B cell (primary cell): ENCODE measurements around the gene LAMB1. TPM values are rescaled to one million over a fixed set of nuclear protein-coding genes. Genes with fewer than 3 reads are reported as not detected.

Experiments used
- ATAC-seq: fragments of 200-7000 bp; cut with Tn5 transposase; one replicate; pipeline ENCODE4 v1.10.0; 2021; ENCODE audit warnings: low read depth, mild to moderate bottlenecking, moderate number of reproducible peaks, moderate library complexity
- CTCF ChIA-PET: fragments of 350-600 bp; sonication (Branson Sonifier 250); formaldehyde crosslinking; loops from one replicate; lab custom pipeline; 2021; ENCODE audit warnings: antibody characterized with exemption, inconsistent platforms; lab: Charles Lee
- POLR2A ChIA-PET: fragments of 350-600 bp; sonication (Branson Sonifier 250); formaldehyde crosslinking; loops from one replicate; lab custom pipeline; 2021; ENCODE audit warnings: antibody characterized with exemption; lab: Charles Lee
- DNase-seq: peaks from one replicate; pipeline ENCODE4 v3.0.0; 2013
- H2AFZ ChIP-seq: 2 replicates; pipeline ENCODE4 v1.6.1; 2012; ENCODE audit warnings: mild to moderate bottlenecking, low read depth, low read length; ENCODE audit not compliant: insufficient read depth, poor library complexity, severe bottlenecking
- H3K27ac ChIP-seq, 2 donors: 1 replicate in 1 of 2; 2 replicates in 1 of 2; pipeline ENCODE4 v1.5.1; 2012 to 2013; ENCODE audit warnings: low read length in 2 of 2, mild to moderate bottlenecking in 2 of 2, moderate library complexity in 1 of 2
- H3K27me3 ChIP-seq, 4 experiments: fragments of 200-600 bp in 1 of 4; sonication (generic) in 1 of 4; replicated peaks in 1 of 4; 1 replicate in 2 of 4; 2 replicates in 2 of 4; pipeline versions ENCODE4 v1.6.1 to v1.7.0; 2013 to 2016; ENCODE audit warnings: low read length in 3 of 4, mild to moderate bottlenecking in 2 of 4, mixed read lengths in 1 of 4, moderate library complexity in 1 of 4; ENCODE audit not compliant: insufficient read depth in 4 of 4, control insufficient read depth in 3 of 4; ENCODE audit errors: control extremely low read depth in 1 of 4
- H3K36me3 ChIP-seq, 2 experiments: replicated peaks in 1 of 2; 1 replicate in 1 of 2; 2 replicates in 1 of 2; pipeline versions ENCODE4 v1.6.1 to v1.7.1; 2013; ENCODE audit warnings: low read length in 1 of 2; ENCODE audit not compliant: insufficient read depth in 2 of 2, control insufficient read depth in 1 of 2; ENCODE audit errors: control extremely low read depth in 1 of 2, extremely low read depth in 1 of 2
- H3K4me1 ChIP-seq, 2 donors: fragments of 200-600 bp in 1 of 2; sonication (generic) in 1 of 2; 1 replicate in 1 of 2; 2 replicates in 1 of 2; pipeline versions ENCODE4 v1.5.1 to v1.6.1; 2013 to 2017; ENCODE audit warnings: low read length in 2 of 2; ENCODE audit not compliant: control insufficient read depth in 2 of 2, insufficient read depth in 2 of 2
- H3K4me2 ChIP-seq: replicated peaks from 2 replicates; pipeline ENCODE3; 2012; ENCODE audit warnings: mild to moderate bottlenecking, low read depth, low read length; ENCODE audit not compliant: poor library complexity, severe bottlenecking
- H3K4me3 ChIP-seq, 5 experiments: fragments of 200-600 bp in 1 of 5; sonication (generic) in 1 of 5; 1 replicate in 3 of 5; 2 replicates in 2 of 5; pipeline versions ENCODE4 v1.5.1 to v1.7.0; 2011 to 2016; ENCODE audit warnings: low read length in 4 of 5, mild to moderate bottlenecking in 4 of 5, low read depth in 2 of 5, control low read depth in 1 of 5, moderate library complexity in 1 of 5; ENCODE audit not compliant: insufficient read depth in 1 of 5; ENCODE audit errors: control extremely low read depth in 1 of 5, extremely low read depth in 1 of 5
- H3K79me2 ChIP-seq: fragments of 200-600 bp; sonication (generic); one replicate; pipeline ENCODE4 v1.6.0; 2016; ENCODE audit warnings: low read length; ENCODE audit not compliant: control insufficient read depth, insufficient read depth
- H3K9ac ChIP-seq: fragments of 200-600 bp; sonication (generic); 2 replicates; pipeline ENCODE4 v1.6.1; 2017; ENCODE audit warnings: mild to moderate bottlenecking, low read length, moderate library complexity
- H3K9me3 ChIP-seq, 3 donors: one replicate each; pipeline versions ENCODE4 v1.6.1 to v1.7.1; 2013; ENCODE audit warnings: low read length in 2 of 3; ENCODE audit not compliant: control insufficient read depth in 2 of 3, insufficient read depth in 1 of 3; ENCODE audit errors: control extremely low read depth in 1 of 3
- H4K20me1 ChIP-seq: 2 replicates; pipeline ENCODE4 v1.6.0; 2012; ENCODE audit warnings: mild to moderate bottlenecking, low read length; ENCODE audit not compliant: insufficient read depth, control insufficient read depth, poor library complexity, severe bottlenecking
- H3K27ac Mint-ChIP-seq: one replicate; pipeline ENCODE4 v1.8.0; 2021; ENCODE audit warnings: mixed read lengths
- H3K27me3 Mint-ChIP-seq: one replicate; pipeline ENCODE4 v1.8.0; 2021; ENCODE audit warnings: mixed read lengths
- H3K4me1 Mint-ChIP-seq: one replicate; pipeline ENCODE4 v1.8.0; 2021; ENCODE audit warnings: mixed read lengths
- H3K4me3 Mint-ChIP-seq: one replicate; pipeline ENCODE4 v1.8.0; 2021; ENCODE audit warnings: mixed read lengths
- H3K9me3 Mint-ChIP-seq: one replicate; pipeline ENCODE4 v1.8.0; 2022; ENCODE audit warnings: mixed read lengths; ENCODE audit not compliant: insufficient read depth
- EZH2 ChIP-seq: IDR thresholded peaks from 2 replicates; pipeline ENCODE4 v1.6.1; 2012; ENCODE audit warnings: borderline replicate concordance, low read depth, mild to moderate bottlenecking, moderate library complexity, low read length; ENCODE audit not compliant: insufficient read depth, poor library complexity, severe bottlenecking
- WGBS: methylation state at CpG from one replicate; pipeline ENCODE4 v1.1.5; 2013; ENCODE audit warnings: missing lambda C conversion rate; ENCODE audit not compliant: insufficient coverage; 5-methylcytosine and 5-hydroxymethylcytosine counted together
- intact Hi-C: fragments of 100-400 bp; cut with micrococcal nuclease; formaldehyde crosslinking; loops from one replicate; pipeline ENCODE4 v1.10.0; 2022
- polyA plus RNA-seq: library from polyadenylated mRNA; depleted of rRNA; stranded (reverse); fragments of >200 nt; gene quantifications from 2 replicates; pipeline ENCODE4 v1.2.3, GENCODE V29; 2012
- total RNA-seq, 2 donors: library from RNA; stranded (reverse); fragments of 120-200 nt in 1 of 2; gene quantifications; 1 replicate in 1 of 2; 2 replicates in 1 of 2; pipeline versions ENCODE4 v1.2.3 to v1.2.4, GENCODE V29; 2013 to 2022
- TF ChIP-seq, protein P1 (sequence below): fragments of 200-600 bp; IDR thresholded peaks from one replicate; pipeline ENCODE4 v1.8.0; 2022; ENCODE audit warnings: antibody characterized with exemption, mild to moderate bottlenecking

LAMB1 gene
- total and polyA plus RNA-seq, 2 donors (not counting 1 experiment from before 2014, with no cell fraction given), result not detected

GRCh38 chr7:108024538-108024937 is 21.6 kb upstream of the LAMB1 start:
- intact Hi-C loops, result no loop called here
- TF ChIP-seq, protein P1, sequence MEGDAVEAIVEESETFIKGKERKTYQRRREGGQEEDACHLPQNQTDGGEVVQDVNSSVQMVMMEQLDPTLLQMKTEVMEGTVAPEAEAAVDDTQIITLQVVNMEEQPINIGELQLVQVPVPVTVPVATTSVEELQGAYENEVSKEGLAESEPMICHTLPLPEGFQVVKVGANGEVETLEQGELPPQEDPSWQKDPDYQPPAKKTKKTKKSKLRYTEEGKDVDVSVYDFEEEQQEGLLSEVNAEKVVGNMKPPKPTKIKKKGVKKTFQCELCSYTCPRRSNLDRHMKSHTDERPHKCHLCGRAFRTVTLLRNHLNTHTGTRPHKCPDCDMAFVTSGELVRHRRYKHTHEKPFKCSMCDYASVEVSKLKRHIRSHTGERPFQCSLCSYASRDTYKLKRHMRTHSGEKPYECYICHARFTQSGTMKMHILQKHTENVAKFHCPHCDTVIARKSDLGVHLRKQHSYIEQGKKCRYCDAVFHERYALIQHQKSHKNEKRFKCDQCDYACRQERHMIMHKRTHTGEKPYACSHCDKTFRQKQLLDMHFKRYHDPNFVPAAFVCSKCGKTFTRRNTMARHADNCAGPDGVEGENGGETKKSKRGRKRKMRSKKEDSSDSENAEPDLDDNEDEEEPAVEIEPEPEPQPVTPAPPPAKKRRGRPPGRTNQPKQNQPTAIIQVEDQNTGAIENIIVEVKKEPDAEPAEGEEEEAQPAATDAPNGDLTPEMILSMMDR, result no peak
- no peak for TF ChIP-seq EZH2
- Histone ChIP-seq H2AFZ (no peak overlapping the region), H3K36me3 (no peaks in the 10 kb centered on the region), H3K9ac (no peak overlapping the region), H3K27ac (no peak overlapping the region), H3K79me2 (no peaks in the 10 kb centered on the region), H4K20me1 (no peaks in the 10 kb centered on the region), H3K9me3 (no peaks in the 10 kb centered on the region), H3K4me3 (no peak overlapping the region), H3K4me2 (no peak overlapping the region), H3K4me1 (no peaks in the 10 kb centered on the region), H3K27me3 (peaks cover 0 to 7% (median 0%) of the 10 kb centered on the region in 4 experiments)
- Mint-ChIP-seq H3K27ac (no peak overlapping the region), H3K27me3 (peaks cover 41% of the 10 kb centered on the region), H3K4me3 (no peak overlapping the region), H3K9me3 (no peaks in the 10 kb centered on the region), H3K4me1 (no peaks in the 10 kb centered on the region)
- 100% methylated on average over 3 of the region's 6 CpGs for WGBS
- ATAC-seq (no peak), DNase-seq (no peak)
- ChIA-PET POLR2A (no interaction called here), CTCF (no interaction called here)

- Histone ChIP-seq H3K27me3 (peaks cover 0 to 5% (median 0%) of the 10 kb centered on the region in 4 experiments), H3K79me2 (no peaks in the 10 kb centered on the region), H3K9ac (no peak overlapping the region), H3K4me1 (no peaks in the 10 kb centered on the region), H3K36me3 (no peaks in the 10 kb centered on the region), H2AFZ (no peak overlapping the region), H3K4me3 (no peak overlapping the region), H4K20me1 (no peaks in the 10 kb centered on the region), H3K27ac (no peak overlapping the region), H3K4me2 (no peak overlapping the region), H3K9me3 (no peaks in the 10 kb centered on the region)
- DNase-seq (no peak), ATAC-seq (no peak)
- no peaks in the 10 kb centered on the region for H3K4me1 Mint-ChIP-seq
- H3K4me3 Mint-ChIP-seq, result no peak overlapping the region
- H3K27me3 Mint-ChIP-seq, result peaks cover 47% of the 10 kb centered on the region
- CTCF ChIA-PET, result interaction anchor here (1.2 kb wide), 1 partner anchor 125 kb away, joined by 4 read pairs; no protein-coding TSS in a partner anchor
- intact Hi-C loops, result no loop called here
- WGBS, result no CpG with 5 or more reads among the region's 2 CpGs
- TF ChIP-seq, protein P1, result no peak
- TF ChIP-seq EZH2, result no peak
- no peaks in the 10 kb centered on the region for H3K9me3 Mint-ChIP-seq
- POLR2A ChIA-PET, result no interaction called here
- no peak overlapping the region for H3K27ac Mint-ChIP-seq
These were observed 17.6 kb upstream of the LAMB1 start for GRCh38 chr7:108020585-108020984.
